ENCODE data around the gene SLC22A31.

DNA sequence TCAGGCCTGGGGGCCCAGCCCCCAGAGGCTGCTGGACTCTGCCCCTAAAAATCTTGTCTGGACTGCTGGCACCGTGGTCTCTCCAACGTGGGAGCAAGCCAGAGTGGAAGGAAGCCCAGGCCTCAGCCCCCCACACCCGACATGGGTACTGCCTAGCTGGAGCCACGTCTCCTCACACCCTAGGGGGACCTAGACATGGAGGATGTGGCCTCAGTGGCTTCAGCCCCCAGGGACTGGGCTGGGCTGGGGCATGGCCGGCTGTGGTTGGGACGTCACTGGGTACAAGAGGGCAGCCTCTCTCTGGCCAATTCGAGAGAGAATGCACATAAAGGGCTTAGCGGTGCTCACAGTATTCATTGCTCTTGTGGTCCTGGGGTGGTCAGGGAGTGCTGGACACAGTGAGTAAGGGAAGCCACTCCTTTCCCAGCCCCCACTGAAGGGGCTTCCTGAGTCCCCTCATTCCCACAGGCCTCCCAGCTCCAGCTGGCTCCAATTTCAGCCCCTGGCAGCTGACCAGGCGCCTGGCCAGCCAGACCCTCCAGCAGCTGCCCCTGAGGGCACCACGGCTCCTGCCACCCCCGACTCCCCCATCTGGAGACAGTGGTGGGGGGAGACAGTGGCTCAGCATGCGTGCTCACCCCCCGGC lies 27.7 kb downstream of the SLC22A31 start:
- TF ChIP-seq CTCF (IDR thresholded peaks at IDR 0.05; ENCODE audit: low read length) (no peak), EZH2 (IDR thresholded peaks at IDR 0.05; ENCODE audit: borderline replicate concordance, low read length) (no peak)

All from OCI-LY1 (cell line).